Measurements from ENCODE around the gene MRGPRF. TPM values are rescaled to one million over a fixed set of nuclear protein-coding genes. Genes with fewer than 3 reads are reported as not detected.

Gene MRGPRF
- total and polyA plus RNA-seq, 2 donors from 2014 or later, result 9.3 to 19.0 TPM

- FAIRE-seq (no peak), DNase-seq (peak; percentile 80 to 93 (median 86))
- Histone ChIP-seq H3K27me3 (ENCODE audit: control insufficient read depth, insufficient read depth, low read length) (no peaks in the 10 kb centered on the region), H3K4me3 (ENCODE audit: low read length in 3 of 3) (no peak overlapping the region), H3K9me3 (ENCODE audit: control insufficient read depth in 2 of 3, insufficient read depth in 1 of 3, low read length in 3 of 3) (no peaks in the 10 kb centered on the region), H3K36me3 (ENCODE audit: control insufficient read depth in 2 of 3, insufficient read depth in 3 of 3, low read length in 3 of 3) (no peaks in the 10 kb centered on the region), H3K27ac (ENCODE audit: low read depth in 2 of 2, low read length in 2 of 2) (no peak overlapping the region), H3K4me1 (ENCODE audit: control insufficient read depth in 2 of 3, insufficient read depth in 2 of 3, low read depth in 1 of 3, low read length in 3 of 3) (peaks cover 0 to 3% (median 0%) of the 10 kb centered on the region in 3 donors), H3K9ac (ENCODE audit: low read length in 3 of 3) (no peak overlapping the region)
- intact Hi-C loops (cut with DNase I), result no loop called here
- TF ChIP-seq CTCF (IDR thresholded peaks at IDR 0.05; ENCODE audit: borderline replicate concordance, extremely low read depth, insufficient read depth), result peak; percentile 54
These were observed 31.3 kb upstream of the MRGPRF start for GRCh38 chr11:69044111-69045013.

GRCh38 chr11:69041516-69041915 lies 28.5 kb upstream of the MRGPRF start:
- intact Hi-C loops (cut with DNase I), result no loop called here
- Histone ChIP-seq H3K9ac (ENCODE audit: low read length in 3 of 3) (no peak overlapping the region), H3K27ac (ENCODE audit: low read depth in 2 of 2, low read length in 2 of 2) (no peak overlapping the region), H3K4me1 (ENCODE audit: control insufficient read depth in 2 of 3, insufficient read depth in 2 of 3, low read depth in 1 of 3, low read length in 3 of 3) (peaks cover 0 to 2% (median 0%) of the 10 kb centered on the region in 3 donors), H3K4me3 (ENCODE audit: low read length in 3 of 3) (no peak overlapping the region), H3K27me3 (ENCODE audit: control insufficient read depth, insufficient read depth, low read length) (no peaks in the 10 kb centered on the region), H3K9me3 (ENCODE audit: control insufficient read depth in 2 of 3, insufficient read depth in 1 of 3, low read length in 3 of 3) (no peaks in the 10 kb centered on the region), H3K36me3 (ENCODE audit: control insufficient read depth in 2 of 3, insufficient read depth in 3 of 3, low read length in 3 of 3) (no peaks in the 10 kb centered on the region)
- no peak for DNase-seq
- TF ChIP-seq CTCF (IDR thresholded peaks at IDR 0.05; ENCODE audit: borderline replicate concordance, extremely low read depth, insufficient read depth), result no peak
- FAIRE-seq, result no peak

- no peak for TF ChIP-seq CTCF (IDR thresholded peaks at IDR 0.05; ENCODE audit: borderline replicate concordance, extremely low read depth, insufficient read depth)
- Histone ChIP-seq H3K9ac (ENCODE audit: low read length in 3 of 3) (no peak overlapping the region), H3K36me3 (ENCODE audit: control insufficient read depth in 2 of 3, insufficient read depth in 3 of 3, low read length in 3 of 3) (no peaks in the 10 kb centered on the region), H3K4me3 (ENCODE audit: low read length in 3 of 3) (no peak overlapping the region), H3K27me3 (ENCODE audit: control insufficient read depth, insufficient read depth, low read length) (no peaks in the 10 kb centered on the region), H3K9me3 (ENCODE audit: control insufficient read depth in 2 of 3, insufficient read depth in 1 of 3, low read length in 3 of 3) (no peaks in the 10 kb centered on the region), H3K4me1 (ENCODE audit: control insufficient read depth in 2 of 3, insufficient read depth in 2 of 3, low read depth in 1 of 3, low read length in 3 of 3) (peaks cover 0 to 2% (median 0%) of the 10 kb centered on the region in 3 donors), H3K27ac (ENCODE audit: low read depth in 2 of 2, low read length in 2 of 2) (no peak overlapping the region)
- intact Hi-C loops (cut with DNase I), result no loop called here
- DNase-seq (peak in 3 of 5 donors; percentile 31 to 67 (median 46)), FAIRE-seq (no peak)
These were observed 27.7 kb upstream of the MRGPRF start for GRCh38 chr11:69040581-69041260.

Data from kidney (tissue), 14 donors.